ENCODE measurements around the gene MARK4.
"Not testable (repeated sequence)": the region's sequence is repeated elsewhere in the genome, so short reads cannot be mapped to it uniquely, and the experiment has no call there.

Gene MARK4

GRCh38 chr19:45224645-45225044 is 26.4 kb upstream of the MARK4 start:
- no peak overlapping the region for H3K27ac ChIP-seq
- TF ChIP-seq ZFX (IDR thresholded peaks at IDR 0.05) (no peak), CTCF (conservative IDR thresholded peaks at IDR 0.05) (no peak)

DNA sequence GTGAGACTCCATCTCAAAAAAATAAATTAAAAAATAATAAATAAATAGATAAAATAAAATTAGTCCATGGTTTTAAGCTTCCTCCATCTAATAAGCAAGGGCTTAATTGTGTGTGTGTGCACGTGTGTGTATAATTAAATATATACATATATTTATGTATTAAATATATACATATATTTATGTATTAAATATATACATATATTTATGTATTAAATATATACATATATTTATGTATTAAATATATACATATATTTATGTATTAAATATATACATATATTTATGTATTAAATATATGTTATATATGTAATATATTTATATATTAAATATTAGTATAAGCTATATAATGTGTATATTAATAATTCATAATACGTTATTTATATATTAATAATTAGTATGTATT is 22.0 kb upstream of the MARK4 start:
- not testable (repeated sequence) for H3K27ac ChIP-seq

DNA sequence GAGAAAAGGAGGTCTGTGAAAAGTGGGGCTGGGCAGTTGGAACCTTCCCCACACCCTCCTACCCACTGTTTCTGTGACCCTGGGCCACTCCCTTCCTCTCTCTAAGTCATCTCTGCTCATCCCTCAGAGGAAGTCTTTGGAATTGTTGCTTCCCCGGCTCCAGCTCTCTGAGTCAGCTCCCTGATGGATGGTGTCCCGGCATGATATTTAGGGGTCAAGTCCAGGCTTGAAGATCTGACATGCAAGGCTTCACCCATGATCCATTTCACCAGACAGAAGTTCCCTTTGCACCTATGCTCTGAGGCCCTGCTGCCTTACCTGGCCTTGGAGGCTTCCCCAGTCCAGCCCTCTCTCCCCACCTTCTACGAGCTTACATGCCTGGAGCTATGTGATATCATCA is 19.2 kb upstream of the MARK4 start:
- TF ChIP-seq CTCF (conservative IDR thresholded peaks at IDR 0.05) (no peak), ZFX (IDR thresholded peaks at IDR 0.05) (no peak)

DNA sequence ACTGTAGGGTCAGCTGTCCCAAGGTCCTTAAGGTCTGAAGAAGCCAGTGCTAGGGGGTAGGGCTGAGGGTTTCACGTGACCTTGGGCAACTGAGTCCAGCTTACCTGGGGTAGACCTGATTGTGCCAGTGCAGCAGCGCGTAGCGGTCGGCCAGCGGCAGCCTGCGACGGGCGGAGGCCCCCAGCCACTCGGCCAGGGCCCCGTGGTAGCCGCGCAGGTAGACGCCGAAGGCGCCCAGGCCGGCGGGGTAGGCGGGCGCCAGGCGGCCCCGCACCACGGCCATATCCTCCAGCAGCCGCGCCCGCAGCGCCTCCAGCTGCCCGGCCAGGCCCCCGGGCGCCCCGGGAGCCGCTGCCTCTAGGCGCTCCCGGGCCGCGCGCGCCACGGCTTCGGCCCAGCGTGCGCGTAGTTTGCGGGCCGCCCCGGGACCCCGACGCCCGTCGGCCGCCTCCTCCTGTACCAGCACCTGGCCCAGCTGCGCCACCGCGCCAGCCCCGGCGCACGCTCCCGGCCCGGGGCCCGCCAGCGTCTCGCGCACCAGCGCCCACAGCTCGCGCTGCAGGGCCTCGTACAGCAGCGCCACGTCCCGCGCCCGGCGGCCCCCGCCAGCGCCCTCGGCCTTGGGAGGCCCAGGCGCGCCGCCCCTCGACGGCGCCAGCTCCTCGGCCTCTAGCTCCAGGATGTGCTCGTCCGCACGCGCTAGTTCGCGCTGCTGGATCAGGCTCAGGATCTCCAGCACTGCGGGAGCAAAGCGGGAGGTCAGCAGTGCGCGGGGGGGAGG is 16.8 kb upstream of the MARK4 start:
- no peak overlapping the region for H3K27ac ChIP-seq
- no peak for TF ChIP-seq CTCF (conservative IDR thresholded peaks at IDR 0.05)
- no peak for TF ChIP-seq ZFX (IDR thresholded peaks at IDR 0.05)

More for the DNA sequence above, 19.2 kb upstream of the MARK4 start:
- no peak overlapping the region for H3K27ac ChIP-seq

DNA sequence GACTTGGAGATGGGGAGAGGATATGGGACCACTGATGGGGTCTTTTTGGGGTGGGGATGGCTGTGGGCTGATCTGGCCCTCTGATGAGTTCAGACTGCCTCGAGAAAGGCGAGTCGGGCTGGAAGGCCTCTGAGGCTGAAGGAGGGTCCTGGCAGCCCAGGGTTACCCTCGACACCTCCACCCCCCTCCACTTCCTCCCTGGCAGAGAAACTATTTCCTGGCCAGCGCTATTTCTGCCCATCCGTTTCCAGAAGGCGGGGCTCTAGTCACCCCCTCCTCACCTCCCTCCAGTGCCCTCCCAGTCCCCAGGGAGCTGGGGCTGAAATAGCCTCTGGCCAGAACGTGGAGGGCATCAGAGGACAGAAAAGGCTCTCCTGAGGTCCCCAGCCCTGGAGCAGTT is 15.6 kb upstream of the MARK4 start:
- TF ChIP-seq ZFX (IDR thresholded peaks at IDR 0.05) (no peak), CTCF (conservative IDR thresholded peaks at IDR 0.05) (no peak)
- no peak overlapping the region for H3K27ac ChIP-seq

DNA sequence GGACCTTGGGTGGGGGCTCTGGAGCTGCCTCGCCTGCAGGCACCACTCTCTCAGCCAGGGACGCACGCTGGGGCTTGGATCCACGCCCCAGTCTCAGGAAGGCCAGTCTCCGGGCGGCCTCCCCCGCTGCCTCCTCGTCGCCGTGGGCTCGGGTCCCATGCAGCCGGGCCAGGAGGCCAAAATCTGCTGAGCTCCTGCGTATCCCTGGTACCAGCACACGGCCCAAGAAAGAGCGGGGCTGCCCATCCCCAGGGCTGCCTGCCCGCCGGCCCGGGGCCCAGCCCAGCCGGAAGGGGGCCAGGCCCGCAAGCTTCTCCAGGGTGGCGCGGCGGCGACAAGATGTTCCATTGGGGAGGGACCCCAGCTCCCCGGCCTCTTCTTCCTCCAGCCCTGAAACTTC is 12.5 kb upstream of the MARK4 start:
- no peak for TF ChIP-seq ZFX (IDR thresholded peaks at IDR 0.05)
- no peak for TF ChIP-seq CTCF (conservative IDR thresholded peaks at IDR 0.05)
- no peak overlapping the region for H3K27ac ChIP-seq

DNA sequence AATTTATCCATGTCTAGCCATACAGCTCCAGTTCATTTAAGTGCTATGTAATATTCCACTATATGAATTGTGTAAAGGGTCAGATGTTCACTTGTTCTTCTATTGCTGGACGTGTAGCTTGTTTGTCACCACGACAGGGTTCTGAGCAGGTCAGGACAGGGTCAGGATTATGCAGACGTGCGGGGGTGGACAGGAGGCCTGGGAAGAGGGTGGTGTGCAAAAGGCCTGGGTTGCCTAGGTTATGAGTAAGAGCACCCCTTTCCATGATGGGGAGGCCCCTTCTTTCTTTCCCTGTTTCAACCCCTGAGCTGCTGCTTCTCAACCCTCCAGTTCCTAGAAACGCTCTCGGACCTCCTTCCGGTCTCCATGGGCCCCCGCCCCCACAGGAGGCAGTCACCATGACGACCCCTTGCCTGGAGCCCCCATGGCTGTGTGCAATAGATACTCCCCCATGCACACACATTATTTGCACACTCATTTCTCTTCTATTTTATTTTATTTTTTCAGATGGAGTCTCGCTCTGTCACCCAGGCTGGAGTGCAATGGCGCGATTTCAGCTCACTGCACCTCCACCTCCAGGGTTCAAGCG is 7.8 kb upstream of the MARK4 start:
- TF ChIP-seq CTCF (conservative IDR thresholded peaks at IDR 0.05) (no peak), ZFX (IDR thresholded peaks at IDR 0.05) (no peak)
- H3K27ac ChIP-seq: no peak overlapping the region

Data from C4-2B (cell line).